GM12872 (cell line): ENCODE results near the gene TLE2.

Experiments used
- CTCF ChIP-seq: IDR thresholded peaks from 3 replicates; pipeline ENCODE4 v1.5.1; 2011; ENCODE audit warnings: low read depth, mild to moderate bottlenecking, low read length, moderate library complexity; ENCODE audit not compliant: insufficient read depth

TLE2 gene

GRCh38 chr19:2992958-2993357 lies 36.1 kb downstream of the TLE2 start:
- TF ChIP-seq CTCF: no peak

- TF ChIP-seq CTCF: no peak
These were observed 39.7 kb downstream of the TLE2 start for GRCh38 chr19:2989236-2989946.

GRCh38 chr19:2988568-2988967 lies 40.5 kb downstream of the TLE2 start:
- TF ChIP-seq CTCF: no peak

GRCh38 chr19:2987797-2988196 lies 41.3 kb downstream of the TLE2 start:
- no peak for TF ChIP-seq CTCF

GRCh38 chr19:2986951-2987524 lies 42.0 kb downstream of the TLE2 start:
- TF ChIP-seq CTCF: no peak

- TF ChIP-seq CTCF: no peak
These were observed 44.9 kb downstream of the TLE2 start for GRCh38 chr19:2984215-2984528.

- no peak for TF ChIP-seq CTCF
These were observed 45.5 kb downstream of the TLE2 start for GRCh38 chr19:2983351-2984214.
